ENCODE data around the gene MAN2B2. TPM values are rescaled to one million over a fixed set of nuclear protein-coding genes. Genes with fewer than 3 reads are reported as not detected.

MAN2B2 gene
- total RNA-seq, 1 experiment from 2014 or later = 34.4 TPM

- TF ChIP-seq TCF7L2 (IDR thresholded peaks at IDR 0.05; ENCODE audit: low read depth, low read length) (no peak), CTCF (IDR thresholded peaks at IDR 0.05) (no peak), POLR2AphosphoS5 (IDR thresholded peaks at IDR 0.05; ENCODE audit: low read depth, low read length) (no peak), SIN3A (IDR thresholded peaks at IDR 0.05; ENCODE audit: borderline replicate concordance, insufficient read depth, low read depth, low read length) (no peak), REST (IDR thresholded peaks at IDR 0.05; ENCODE audit: insufficient read depth in 1 of 2, low read depth in 2 of 2, low read length in 1 of 2) (no peak)
- POLR2A ChIA-PET = no interaction called here
- no peak for DNase-seq (ENCODE audit: low read depth, low spot score)
- in situ Hi-C loops (cut with HindIII; ENCODE audit: low pct_unique_long_range_greater_than_20kb, low sequenced_read_pairs) = no loop called here
- H3K36me3 ChIP-seq (ENCODE audit: control insufficient read depth, insufficient read depth, low read length) = no peaks in the 10 kb centered on the region
- BruUV-seq (replicated peaks) = TSS peak; percentile 83
- ATAC-seq = no peak
- intact Hi-C loops (cut with micrococcal nuclease; ENCODE audit: unreplicated experiment) = no loop called here
- H3K4me1 ChIP-seq (ENCODE audit: control insufficient read depth, insufficient read depth, low read length) = no peaks in the 10 kb centered on the region
- H3K27ac ChIP-seq (ENCODE audit: low read length) = no peak overlapping the region
- no peaks in the 10 kb centered on the region for H3K27me3 ChIP-seq (ENCODE audit: control insufficient read depth, insufficient read depth, low read length)
- H3K4me3 ChIP-seq (ENCODE audit: low read depth in 2 of 2, low read length in 2 of 2) = no peak overlapping the region
- CTCF ChIA-PET = no interaction called here
- no peaks in the 10 kb centered on the region for H3K9me3 ChIP-seq (ENCODE audit: control insufficient read depth, insufficient read depth, low read depth, low read length)
Measured at GRCh38 chr4:6621556-6621927, 46.6 kb downstream of the MAN2B2 start.

GRCh38 chr4:6622744-6623143 is 47.8 kb downstream of the MAN2B2 start:
- ATAC-seq = no peak

GRCh38 chr4:6625256-6625655 is 50.3 kb downstream of the MAN2B2 start:
- Histone ChIP-seq H3K4me3 (ENCODE audit: low read depth in 2 of 2, low read length in 2 of 2) (no peak overlapping the region), H3K36me3 (ENCODE audit: control insufficient read depth, insufficient read depth, low read length) (no peaks in the 10 kb centered on the region), H3K27ac (ENCODE audit: low read length) (no peak overlapping the region), H3K4me1 (ENCODE audit: control insufficient read depth, insufficient read depth, low read length) (no peaks in the 10 kb centered on the region), H3K9me3 (ENCODE audit: control insufficient read depth, insufficient read depth, low read depth, low read length) (no peaks in the 10 kb centered on the region), H3K27me3 (ENCODE audit: control insufficient read depth, insufficient read depth, low read length) (no peaks in the 10 kb centered on the region)
- ATAC-seq = no peak
- in situ Hi-C loops (cut with HindIII; ENCODE audit: low pct_unique_long_range_greater_than_20kb, low sequenced_read_pairs) = no loop called here
- DNase-seq (ENCODE audit: low read depth, low spot score) = no peak
- CTCF ChIA-PET = no interaction called here
- TF ChIP-seq SIN3A (IDR thresholded peaks at IDR 0.05; ENCODE audit: borderline replicate concordance, insufficient read depth, low read depth, low read length) = no peak
- no peak for TF ChIP-seq POLR2AphosphoS5 (IDR thresholded peaks at IDR 0.05; ENCODE audit: low read depth, low read length)
- TF ChIP-seq CTCF (IDR thresholded peaks at IDR 0.05) = no peak
- no peak for TF ChIP-seq TCF7L2 (IDR thresholded peaks at IDR 0.05; ENCODE audit: low read depth, low read length)
- TF ChIP-seq REST (IDR thresholded peaks at IDR 0.05; ENCODE audit: insufficient read depth in 1 of 2, low read depth in 2 of 2, low read length in 1 of 2) = no peak
- no TSS peak for BruUV-seq (replicated peaks)
- POLR2A ChIA-PET = no interaction called here
- intact Hi-C loops (cut with micrococcal nuclease; ENCODE audit: unreplicated experiment) = no loop called here

More at GRCh38 chr4:6622744-6623143, 47.8 kb downstream of the MAN2B2 start:
- Histone ChIP-seq H3K27me3 (ENCODE audit: control insufficient read depth, insufficient read depth, low read length) (no peaks in the 10 kb centered on the region), H3K27ac (ENCODE audit: low read length) (no peak overlapping the region), H3K9me3 (ENCODE audit: control insufficient read depth, insufficient read depth, low read depth, low read length) (no peaks in the 10 kb centered on the region), H3K4me3 (ENCODE audit: low read depth in 2 of 2, low read length in 2 of 2) (no peak overlapping the region), H3K36me3 (ENCODE audit: control insufficient read depth, insufficient read depth, low read length) (no peaks in the 10 kb centered on the region), H3K4me1 (ENCODE audit: control insufficient read depth, insufficient read depth, low read length) (no peaks in the 10 kb centered on the region)
- ChIA-PET POLR2A (no interaction called here), CTCF (no interaction called here)
- no peak for TF ChIP-seq TCF7L2 (IDR thresholded peaks at IDR 0.05; ENCODE audit: low read depth, low read length)
- in situ Hi-C loops (cut with HindIII; ENCODE audit: low pct_unique_long_range_greater_than_20kb, low sequenced_read_pairs) (no loop called here), intact Hi-C loops (cut with micrococcal nuclease; ENCODE audit: unreplicated experiment) (no loop called here)
- no TSS peak for BruUV-seq (replicated peaks)
- no peak for DNase-seq (ENCODE audit: low read depth, low spot score)

Data from Panc1 (cell line).